HS-27A (cell line): Measurements from ENCODE around the gene WFDC8.
"Not testable (repeated sequence)": the region's sequence is repeated elsewhere in the genome, so short reads cannot be mapped to it uniquely, and the experiment has no call there.

Experiments used
- DNase-seq: peaks from one replicate; pipeline ENCODE4 v3.0.0-alpha.2; 2012; ENCODE audit warnings: low read depth, missing footprints

WFDC8 gene

GRCh38 chr20:45579184-45579583, at the start of gene WFDC8:
TSS of gene WFDC8 (minus strand) at chr20:45579284. CDS start at chr20:45579247, 37 bp downstream.
- DNase-seq, result no peak

- no peak for DNase-seq
Observed at GRCh38 chr20:45626540-45626939, 47.5 kb upstream of the WFDC8 start.

GRCh38 chr20:45621593-45621992, 42.5 kb upstream of the WFDC8 start:
- DNase-seq, result no peak

- no peak for DNase-seq
Observed at GRCh38 chr20:45617591-45617990, 38.5 kb upstream of the WFDC8 start.

GRCh38 chr20:45612314-45612713, 33.2 kb upstream of the WFDC8 start:
- DNase-seq, result no peak

GRCh38 chr20:45611054-45611453, 32.0 kb upstream of the WFDC8 start:
- peak; percentile 27 for DNase-seq

GRCh38 chr20:45607810-45608209, 28.7 kb upstream of the WFDC8 start:
- no peak for DNase-seq

- no peak for DNase-seq
Observed at GRCh38 chr20:45595235-45595634, 16.2 kb upstream of the WFDC8 start.

- DNase-seq, result no peak
Observed at GRCh38 chr20:45593498-45593897, 14.4 kb upstream of the WFDC8 start.

GRCh38 chr20:45592574-45593189, 13.6 kb upstream of the WFDC8 start:
- DNase-seq, result peak; percentile 39

GRCh38 chr20:45589725-45590124, 10.6 kb upstream of the WFDC8 start:
- no peak for DNase-seq

GRCh38 chr20:45588800-45589199, 9.7 kb upstream of the WFDC8 start:
- DNase-seq, result no peak

- DNase-seq, result not testable (repeated sequence)
Observed at GRCh38 chr20:45585986-45586385, 6.9 kb upstream of the WFDC8 start.

GRCh38 chr20:45584294-45584693, 5.2 kb upstream of the WFDC8 start:
- not testable (repeated sequence) for DNase-seq

GRCh38 chr20:45583502-45583901, 4.4 kb upstream of the WFDC8 start:
- no peak for DNase-seq

GRCh38 chr20:45581702-45582101, 2.6 kb upstream of the WFDC8 start:
- no peak for DNase-seq

GRCh38 chr20:45578231-45578630, 853 bp downstream of the WFDC8 start:
- DNase-seq, result no peak

- DNase-seq, result no peak
Observed at GRCh38 chr20:45576995-45577394, 2.1 kb downstream of the WFDC8 start.

- no peak for DNase-seq
Observed at GRCh38 chr20:45575931-45576330, 3.2 kb downstream of the WFDC8 start.

GRCh38 chr20:45569650-45570049, 9.4 kb downstream of the WFDC8 start:
- not testable (repeated sequence) for DNase-seq

- no peak for DNase-seq
Observed at GRCh38 chr20:45564760-45565276, 14.3 kb downstream of the WFDC8 start.

GRCh38 chr20:45555198-45555597, 23.9 kb downstream of the WFDC8 start:
- no peak for DNase-seq

GRCh38 chr20:45552456-45552855, 26.6 kb downstream of the WFDC8 start:
- DNase-seq, result no peak

GRCh38 chr20:45550765-45551164, 28.3 kb downstream of the WFDC8 start:
- DNase-seq, result no peak
